Measurements from ENCODE around the gene MGAT4A. TPM values are rescaled to one million over a fixed set of nuclear protein-coding genes. Genes with fewer than 3 reads are reported as not detected.
"Not testable (repeated sequence)": the region's sequence is repeated elsewhere in the genome, so short reads cannot be mapped to it uniquely, and the experiment has no call there.

MGAT4A gene
- total RNA-seq, 1 donor from 2014 or later, result 65.4 TPM

- no peak for DNase-seq (ENCODE audit: low read depth, low spot score)
Observed at GRCh38 chr2:98730053-98730706, 752 bp downstream of the MGAT4A start.

- no peak for DNase-seq (ENCODE audit: low read depth, low spot score)
Observed at GRCh38 chr2:98729652-98730051, 1.3 kb downstream of the MGAT4A start.

- not testable (repeated sequence) for DNase-seq (ENCODE audit: low read depth, low spot score)
Observed at GRCh38 chr2:98728088-98728718, 2.7 kb downstream of the MGAT4A start.

GRCh38 chr2:98727369-98728087 is 3.4 kb downstream of the MGAT4A start:
- peak; percentile 67 for DNase-seq (ENCODE audit: low read depth, low spot score)

- no peak for DNase-seq (ENCODE audit: low read depth, low spot score)
Observed at GRCh38 chr2:98726735-98727368, 4.1 kb downstream of the MGAT4A start.

GRCh38 chr2:98726205-98726604 is 4.7 kb downstream of the MGAT4A start:
- DNase-seq (ENCODE audit: low read depth, low spot score), result no peak

GRCh38 chr2:98720286-98720685 is 10.6 kb downstream of the MGAT4A start:
- no peak for DNase-seq (ENCODE audit: low read depth, low spot score)

GRCh38 chr2:98717621-98718020 is 13.3 kb downstream of the MGAT4A start:
- DNase-seq (ENCODE audit: low read depth, low spot score), result no peak

GRCh38 chr2:98716786-98717185 is 14.1 kb downstream of the MGAT4A start:
- no peak for DNase-seq (ENCODE audit: low read depth, low spot score)

GRCh38 chr2:98715812-98716451 is 15.0 kb downstream of the MGAT4A start:
- DNase-seq (ENCODE audit: low read depth, low spot score), result no peak

- DNase-seq (ENCODE audit: low read depth, low spot score), result no peak
Observed at GRCh38 chr2:98713332-98714015, 17.5 kb downstream of the MGAT4A start.

GRCh38 chr2:98712145-98712544 is 18.8 kb downstream of the MGAT4A start:
- no peak for DNase-seq (ENCODE audit: low read depth, low spot score)

- no peak for DNase-seq (ENCODE audit: low read depth, low spot score)
Observed at GRCh38 chr2:98711506-98711905, 19.4 kb downstream of the MGAT4A start.

GRCh38 chr2:98710734-98711133 is 20.2 kb downstream of the MGAT4A start:
- DNase-seq (ENCODE audit: low read depth, low spot score), result peak; percentile 50

- DNase-seq (ENCODE audit: low read depth, low spot score), result no peak
Observed at GRCh38 chr2:98709535-98709934, 21.4 kb downstream of the MGAT4A start.

- no peak for DNase-seq (ENCODE audit: low read depth, low spot score)
Observed at GRCh38 chr2:98708396-98709186, 22.3 kb downstream of the MGAT4A start.

GRCh38 chr2:98706591-98706990 is 24.3 kb downstream of the MGAT4A start:
- no peak for DNase-seq (ENCODE audit: low read depth, low spot score)

- DNase-seq (ENCODE audit: low read depth, low spot score), result no peak
Observed at GRCh38 chr2:98705333-98705617, 25.7 kb downstream of the MGAT4A start.

GRCh38 chr2:98704499-98705332 is 26.2 kb downstream of the MGAT4A start:
- DNase-seq (ENCODE audit: low read depth, low spot score), result no peak

- DNase-seq (ENCODE audit: low read depth, low spot score), result no peak
Observed at GRCh38 chr2:98703738-98704137, 27.2 kb downstream of the MGAT4A start.
